Measurements from ENCODE around the gene SLC6A5. TPM values are rescaled to one million over a fixed set of nuclear protein-coding genes. Genes with fewer than 3 reads are reported as not detected.
A peak's percentile ranks its signal among the peaks of the same experiment; 100 is the strongest.

Gene SLC6A5
- total and polyA plus RNA-seq, 8 donors: not detected

DNA sequence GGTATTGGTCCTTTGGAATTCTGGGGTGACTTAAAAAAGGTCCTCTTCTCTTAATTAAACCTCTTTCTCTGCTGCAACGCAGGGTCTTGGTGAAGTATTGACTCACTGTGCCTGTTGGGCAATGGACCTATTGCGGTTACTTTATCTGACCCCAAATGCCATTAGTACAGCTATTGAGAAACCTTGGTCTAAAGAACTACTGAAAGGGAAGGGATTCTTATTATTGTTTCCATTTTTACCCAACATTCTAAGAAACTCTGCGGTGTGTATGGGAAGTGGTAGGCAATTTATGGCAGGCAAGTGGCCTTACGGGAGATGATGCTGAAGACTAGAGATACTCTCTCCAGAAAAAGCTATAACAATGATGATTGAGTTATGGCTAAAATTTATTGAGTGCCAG, 12.5 kb downstream of the SLC6A5 start:
- TF ChIP-seq, protein P1, sequence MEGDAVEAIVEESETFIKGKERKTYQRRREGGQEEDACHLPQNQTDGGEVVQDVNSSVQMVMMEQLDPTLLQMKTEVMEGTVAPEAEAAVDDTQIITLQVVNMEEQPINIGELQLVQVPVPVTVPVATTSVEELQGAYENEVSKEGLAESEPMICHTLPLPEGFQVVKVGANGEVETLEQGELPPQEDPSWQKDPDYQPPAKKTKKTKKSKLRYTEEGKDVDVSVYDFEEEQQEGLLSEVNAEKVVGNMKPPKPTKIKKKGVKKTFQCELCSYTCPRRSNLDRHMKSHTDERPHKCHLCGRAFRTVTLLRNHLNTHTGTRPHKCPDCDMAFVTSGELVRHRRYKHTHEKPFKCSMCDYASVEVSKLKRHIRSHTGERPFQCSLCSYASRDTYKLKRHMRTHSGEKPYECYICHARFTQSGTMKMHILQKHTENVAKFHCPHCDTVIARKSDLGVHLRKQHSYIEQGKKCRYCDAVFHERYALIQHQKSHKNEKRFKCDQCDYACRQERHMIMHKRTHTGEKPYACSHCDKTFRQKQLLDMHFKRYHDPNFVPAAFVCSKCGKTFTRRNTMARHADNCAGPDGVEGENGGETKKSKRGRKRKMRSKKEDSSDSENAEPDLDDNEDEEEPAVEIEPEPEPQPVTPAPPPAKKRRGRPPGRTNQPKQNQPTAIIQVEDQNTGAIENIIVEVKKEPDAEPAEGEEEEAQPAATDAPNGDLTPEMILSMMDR (IDR thresholded peaks at IDR 0.05): no peak
- peaks cover under 1 to 87% of the 10 kb centered on the region in 2 donors for H3K27me3 ChIP-seq
- no peak overlapping the region for H3K27ac ChIP-seq
- intact Hi-C loops (cut with DNase I): no loop called here
- DNase-seq: no peak
- no peaks in the 10 kb centered on the region for H3K9me3 ChIP-seq
- H3K4me3 ChIP-seq: no peak overlapping the region
- ATAC-seq: no peak
- no peaks in the 10 kb centered on the region for H3K36me3 ChIP-seq
- H3K4me1 ChIP-seq: peaks cover 3 to 6% of the 10 kb centered on the region in 2 donors

DNA sequence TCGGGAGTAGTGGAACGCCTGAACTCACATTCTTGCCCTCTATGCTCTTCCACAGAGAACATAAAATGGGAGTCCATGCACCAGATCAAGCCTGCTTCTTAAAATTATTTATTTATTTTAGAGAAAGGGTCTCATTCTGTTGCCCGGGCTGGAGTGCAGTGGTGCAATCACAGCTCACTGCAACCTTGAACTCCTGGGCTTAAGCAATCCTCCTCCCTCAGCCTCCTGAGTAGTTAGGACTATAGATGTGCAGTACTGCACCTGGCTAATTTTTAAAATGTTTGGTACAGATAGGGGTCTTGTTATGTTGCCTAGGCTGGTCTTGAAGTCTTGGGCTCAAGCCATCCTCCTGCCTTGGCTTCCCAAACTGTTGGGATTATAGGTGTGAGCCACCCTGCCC, 13.0 kb downstream of the SLC6A5 start:
- H3K27ac ChIP-seq: no peak overlapping the region
- H3K27me3 ChIP-seq: peaks cover 0 to 87% of the 10 kb centered on the region in 2 donors
- no peak for ATAC-seq
- H3K4me3 ChIP-seq: no peak overlapping the region
- intact Hi-C loops (cut with DNase I): no loop called here
- TF ChIP-seq, protein P1 (IDR thresholded peaks at IDR 0.05): no peak
- H3K36me3 ChIP-seq: no peaks in the 10 kb centered on the region
- H3K9me3 ChIP-seq: no peaks in the 10 kb centered on the region
- no peak for DNase-seq
- peaks cover 3 to 6% of the 10 kb centered on the region in 2 donors for H3K4me1 ChIP-seq

DNA sequence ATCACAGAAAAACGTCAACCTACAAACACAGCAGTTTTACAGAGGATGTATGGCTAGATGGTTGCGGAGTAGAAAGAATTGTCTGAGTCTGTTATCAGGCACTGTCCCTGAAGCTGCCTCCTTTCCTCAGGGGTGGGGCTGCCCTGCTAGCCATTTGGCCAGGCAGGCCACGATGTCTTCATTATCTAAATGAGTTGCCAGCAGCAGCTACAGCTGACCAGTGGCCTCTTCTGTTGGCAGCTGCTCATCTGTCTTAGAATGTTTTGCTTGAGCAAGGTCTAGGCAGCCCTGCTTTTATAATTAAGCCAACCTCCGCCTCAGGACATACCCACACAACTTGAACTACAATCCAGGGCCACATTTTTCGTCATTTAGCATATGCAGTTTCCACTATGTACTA, 17.5 kb downstream of the SLC6A5 start:
- Histone ChIP-seq H3K27me3 (peaks cover 0 to 46% of the 10 kb centered on the region in 2 donors), H3K4me3 (no peak overlapping the region), H3K9me3 (no peaks in the 10 kb centered on the region), H3K36me3 (no peaks in the 10 kb centered on the region), H3K4me1 (no peaks in the 10 kb centered on the region), H3K27ac (no peak overlapping the region)
- ATAC-seq: no peak
- no peak for DNase-seq
- intact Hi-C loops (cut with DNase I): no loop called here
- TF ChIP-seq, protein P1 (IDR thresholded peaks at IDR 0.05): no peak

DNA sequence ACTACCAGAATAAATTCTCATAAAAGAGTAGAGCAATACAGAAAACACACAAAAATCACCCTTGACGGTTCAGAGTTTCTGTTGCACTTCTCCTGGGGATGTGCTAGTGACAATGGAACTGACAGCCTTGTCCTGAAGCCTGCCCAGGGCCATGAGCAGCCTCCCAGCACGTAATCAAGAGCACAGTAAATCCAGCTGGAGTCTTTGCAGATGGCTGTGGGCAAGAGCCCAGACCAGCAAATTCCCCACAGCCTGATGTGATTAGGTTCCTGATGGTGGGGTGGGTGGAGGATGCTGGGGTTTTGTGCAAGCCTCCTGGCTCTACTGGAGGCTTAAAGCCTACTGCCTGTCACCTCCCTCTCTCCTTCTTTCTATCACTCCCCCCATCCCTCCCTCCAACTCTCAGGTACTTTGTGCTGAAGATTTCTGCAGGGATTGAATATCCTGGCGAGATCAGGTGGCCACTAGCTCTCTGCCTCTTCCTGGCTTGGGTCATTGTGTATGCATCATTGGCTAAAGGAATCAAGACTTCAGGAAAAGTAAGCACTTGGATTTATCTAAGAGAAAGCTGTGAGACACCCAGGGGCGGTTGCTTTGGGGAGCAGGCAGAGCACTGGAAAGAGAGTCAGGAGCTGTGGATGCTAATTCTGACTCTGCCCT, 18.1 kb downstream of the SLC6A5 start:
- Histone ChIP-seq H3K27me3 (peaks cover 0 to 44% of the 10 kb centered on the region in 2 donors), H3K27ac (no peak overlapping the region), H3K4me1 (no peaks in the 10 kb centered on the region), H3K9me3 (no peaks in the 10 kb centered on the region), H3K36me3 (no peaks in the 10 kb centered on the region), H3K4me3 (no peak overlapping the region)
- ATAC-seq (no peak), DNase-seq (peak in 2 of 4 donors; percentile 21 to 22)
- intact Hi-C loops (cut with DNase I): no loop called here
- TF ChIP-seq, protein P1 (IDR thresholded peaks at IDR 0.05): no peak

- ATAC-seq (no peak), DNase-seq (peak in 1 of 4 donors; percentile 10)
- H3K9me3 ChIP-seq: no peaks in the 10 kb centered on the region
- intact Hi-C loops (cut with DNase I): no loop called here
- no peak overlapping the region for H3K4me3 ChIP-seq
- no peak overlapping the region for H3K27ac ChIP-seq
- H3K27me3 ChIP-seq: peaks cover 0 to 39% of the 10 kb centered on the region in 2 donors
- TF ChIP-seq, protein P1 (IDR thresholded peaks at IDR 0.05): no peak
- no peaks in the 10 kb centered on the region for H3K4me1 ChIP-seq
- H3K36me3 ChIP-seq: no peaks in the 10 kb centered on the region
Measured at GRCh38 chr11:20618083-20618482, 18.7 kb downstream of the SLC6A5 start.
